Panc1 (cell line): Measurements from ENCODE around the gene CDC23. TPM values are rescaled to one million over a fixed set of nuclear protein-coding genes. Genes with fewer than 3 reads are reported as not detected.

Source experiments
- ATAC-seq: fragments of 200-7000 bp; cut with Tn5 transposase; 2 replicates; pipeline ENCODE4 v1.9.1; 2020; ENCODE audit warnings: mild to moderate bottlenecking, moderate library complexity
- BruUV-seq: library from RNA; stranded (reverse); fragments of 400-500 nt; replicated peaks from 2 replicates; lab custom pipeline; 2021; lab: Mats Ljungman, UMichigan
- CTCF ChIA-PET: fragments of 300-600 bp; sonication (Branson Sonifier 250); formaldehyde crosslinking; loops from one replicate; lab custom pipeline; 2022; ENCODE audit warnings: antibody characterized with exemption; lab: Charles Lee
- POLR2A ChIA-PET: fragments of 300-600 bp; sonication (Branson Sonifier 250); formaldehyde crosslinking; loops from one replicate; lab custom pipeline; 2022; ENCODE audit warnings: antibody characterized with exemption; lab: Charles Lee
- DNase-seq: peaks from one replicate; pipeline ENCODE4 v3.0.0-alpha.2; 2010; ENCODE audit warnings: low read depth, low spot score
- H3K27ac ChIP-seq: 2 replicates; pipeline ENCODE4 v1.5.1; 2011; ENCODE audit warnings: mild to moderate bottlenecking, low read length, inconsistent platforms
- H3K27me3 ChIP-seq: fragments of 200-500 bp; sonication (Bioruptor generic); 2 replicates; pipeline ENCODE4 v1.6.0; 2014; ENCODE audit warnings: low read length, inconsistent platforms; ENCODE audit not compliant: control insufficient read depth, insufficient read depth
- H3K36me3 ChIP-seq: fragments of 200-500 bp; sonication (Bioruptor generic); 2 replicates; pipeline ENCODE4 v1.5.1; 2014; ENCODE audit warnings: inconsistent platforms, mild to moderate bottlenecking, low read length, moderate library complexity; ENCODE audit not compliant: control insufficient read depth, insufficient read depth
- H3K4me1 ChIP-seq: 2 replicates; pipeline ENCODE4 v1.5.1; 2011; ENCODE audit warnings: inconsistent platforms, mild to moderate bottlenecking, low read length, moderate library complexity; ENCODE audit not compliant: control insufficient read depth, insufficient read depth
- H3K4me3 ChIP-seq, 2 experiments: 2 replicates each; pipeline ENCODE4 v1.5.1; 2011 to 2012; ENCODE audit warnings: low read depth in 2 of 2, low read length in 2 of 2, mild to moderate bottlenecking in 2 of 2, inconsistent platforms in 1 of 2, moderate library complexity in 1 of 2
- H3K9me3 ChIP-seq: fragments of 200-500 bp; sonication (Bioruptor generic); 2 replicates; pipeline ENCODE4 v1.5.1; 2014; ENCODE audit warnings: low read depth, mild to moderate bottlenecking, inconsistent platforms, low read length, moderate library complexity; ENCODE audit not compliant: control insufficient read depth, insufficient read depth
- CTCF ChIP-seq: fragments of 450-650 bp; IDR thresholded peaks from 2 replicates; pipeline ENCODE4 v1.5.1; 2017; ENCODE audit warnings: mild to moderate bottlenecking
- POLR2AphosphoS5 ChIP-seq: IDR thresholded peaks from 2 replicates; pipeline ENCODE4 v1.6.1; 2012; ENCODE audit warnings: mild to moderate bottlenecking, low read depth, low read length, moderate library complexity
- REST ChIP-seq, 2 experiments: IDR thresholded peaks; 2 replicates each; pipeline ENCODE4 v1.6.1; 2011 to 2012; ENCODE audit warnings: low read depth in 2 of 2, control low read depth in 1 of 2, low read length in 1 of 2, mild to moderate bottlenecking in 1 of 2, moderate library complexity in 1 of 2; ENCODE audit not compliant: insufficient read depth in 1 of 2
- SIN3A ChIP-seq: IDR thresholded peaks from 2 replicates; pipeline ENCODE4 v1.6.1; 2012; ENCODE audit warnings: low read depth, mild to moderate bottlenecking, low read length, moderate library complexity, borderline replicate concordance; ENCODE audit not compliant: insufficient read depth
- TCF7L2 ChIP-seq: IDR thresholded peaks from 2 replicates; pipeline ENCODE4 v1.6.1; 2011; ENCODE audit warnings: mild to moderate bottlenecking, low read depth, low read length, inconsistent platforms
- in situ Hi-C: cut with HindIII; loops from 2 replicates; pipeline ENCODE4 v1.10.0; 2016; ENCODE audit warnings: low sequenced_read_pairs, low pct_unique_long_range_greater_than_20kb
- intact Hi-C: fragments of 100-400 bp; cut with micrococcal nuclease; formaldehyde crosslinking; loops from one replicate; pipeline ENCODE4 v1.10.0; 2022; ENCODE audit not compliant: unreplicated experiment
- total RNA-seq: library from RNA; stranded (reverse); gene quantifications from one replicate; pipeline ENCODE4 v1.2.1, GENCODE V29; 2021; ENCODE audit not compliant: unreplicated experiment

Gene CDC23
- total RNA-seq, 1 experiment from 2014 or later: 44.7 TPM

- Histone ChIP-seq H3K9me3 (no peaks in the 10 kb centered on the region), H3K27me3 (peaks cover 8% of the 10 kb centered on the region), H3K4me3 (no peak overlapping the region), H3K27ac (no peak overlapping the region), H3K36me3 (no peaks in the 10 kb centered on the region), H3K4me1 (peaks cover 6% of the 10 kb centered on the region)
- intact Hi-C loops (no loop called here), in situ Hi-C loops (no loop called here)
- ATAC-seq (no peak), DNase-seq (no peak)
- ChIA-PET POLR2A (no interaction called here), CTCF (no interaction called here)
- no TSS peak for BruUV-seq
- TF ChIP-seq CTCF (no peak), TCF7L2 (no peak), REST (IDR thresholded peaks at IDR 0.05; ENCODE audit: insufficient read depth in 1 of 2, low read depth in 2 of 2, low read length in 1 of 2) (no peak), SIN3A (no peak)
Observed at GRCh38 chr5:138245717-138246116, 32.6 kb upstream of the CDC23 start.

- in situ Hi-C loops: no loop called here
- Histone ChIP-seq H3K9me3 (no peaks in the 10 kb centered on the region), H3K27ac (no peak overlapping the region), H3K27me3 (peaks cover 10% of the 10 kb centered on the region), H3K36me3 (no peaks in the 10 kb centered on the region), H3K4me1 (peaks cover 6% of the 10 kb centered on the region), H3K4me3 (no peak overlapping the region)
- ATAC-seq (no peak), DNase-seq (no peak)
- ChIA-PET CTCF (interaction anchor here (0.6 kb wide), 1 partner anchor 222 kb away, joined by 11 read pairs; no protein-coding TSS in a partner anchor), POLR2A (no interaction called here)
- intact Hi-C loops: no loop called here
- no TSS peak for BruUV-seq
- TF ChIP-seq CTCF: no peak
- no peak for TF ChIP-seq REST (IDR thresholded peaks at IDR 0.05; ENCODE audit: insufficient read depth in 1 of 2, low read depth in 2 of 2, low read length in 1 of 2)
- no peak for TF ChIP-seq POLR2AphosphoS5
- no peak for TF ChIP-seq TCF7L2
- no peak for TF ChIP-seq SIN3A
Observed at GRCh38 chr5:138243794-138244193, 30.7 kb upstream of the CDC23 start.
